ENCODE results near the gene PCNX1.
"Not testable (repeated sequence)": the region's sequence is repeated elsewhere in the genome, so short reads cannot be mapped to it uniquely, and the experiment has no call there.

Gene PCNX1

DNA sequence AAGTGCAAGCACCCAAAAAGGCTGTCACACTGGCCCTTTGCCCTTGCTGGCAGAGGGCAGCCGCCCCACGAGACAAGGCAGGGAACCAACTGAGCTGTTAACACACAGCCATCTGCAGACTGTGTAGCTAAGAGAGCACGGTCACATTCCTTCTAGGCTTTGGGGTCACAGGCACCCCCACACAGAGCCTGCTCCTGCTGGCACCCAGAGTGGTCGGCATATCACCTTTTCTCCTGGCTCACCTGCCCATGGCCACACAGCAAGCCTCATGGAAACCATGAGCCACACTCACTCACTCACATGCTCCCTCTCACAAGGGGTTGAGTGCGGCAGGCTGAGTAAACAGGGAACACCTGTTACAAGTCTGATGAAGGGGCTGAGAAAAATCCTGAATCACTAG lies 214.5 kb downstream of the PCNX1 start:
- FAIRE-seq (no peak), DNase-seq (ENCODE audit: insufficient read length, low spot score) (no peak)
- TF ChIP-seq CTCF (IDR thresholded peaks at IDR 0.05; ENCODE audit: insufficient read depth, missing control alignments), result no peak

- FAIRE-seq (no peak), DNase-seq (ENCODE audit: insufficient read length, low spot score) (no peak)
- no peak for TF ChIP-seq CTCF (IDR thresholded peaks at IDR 0.05; ENCODE audit: insufficient read depth, missing control alignments)
Measured at GRCh38 chr14:71122866-71123565, 215.8 kb downstream of the PCNX1 start.

DNA sequence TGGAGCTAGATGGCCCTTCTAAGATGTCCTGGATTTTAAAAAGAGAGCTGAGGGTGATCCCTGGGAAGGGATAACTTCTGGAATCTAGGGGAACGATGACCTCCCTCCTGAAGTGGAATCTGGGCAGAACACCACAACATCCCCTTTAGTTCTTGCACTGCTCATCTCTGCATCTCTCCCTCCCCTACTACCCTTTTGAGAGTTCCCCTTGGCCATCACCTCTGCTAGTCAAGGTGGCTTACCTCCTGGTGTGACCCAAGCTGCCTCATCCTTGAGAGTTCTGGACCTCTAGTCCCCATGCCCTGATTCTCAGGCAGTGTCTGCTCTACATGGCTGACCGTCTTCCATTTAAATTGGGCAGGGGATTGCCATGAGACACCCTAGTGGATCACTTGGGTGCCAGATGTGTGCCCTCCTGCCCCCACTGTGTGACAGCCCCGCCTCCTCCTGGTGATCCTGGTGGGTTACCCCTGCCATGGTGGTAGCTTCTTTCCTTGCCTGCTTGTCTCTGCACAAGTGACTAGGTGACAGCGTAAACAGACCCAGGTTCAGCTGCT lies 216.4 kb downstream of the PCNX1 start:
- no peak for DNase-seq (ENCODE audit: insufficient read length, low spot score)
- no peak for TF ChIP-seq CTCF (IDR thresholded peaks at IDR 0.05; ENCODE audit: insufficient read depth, missing control alignments)
- FAIRE-seq, result no peak

DNA sequence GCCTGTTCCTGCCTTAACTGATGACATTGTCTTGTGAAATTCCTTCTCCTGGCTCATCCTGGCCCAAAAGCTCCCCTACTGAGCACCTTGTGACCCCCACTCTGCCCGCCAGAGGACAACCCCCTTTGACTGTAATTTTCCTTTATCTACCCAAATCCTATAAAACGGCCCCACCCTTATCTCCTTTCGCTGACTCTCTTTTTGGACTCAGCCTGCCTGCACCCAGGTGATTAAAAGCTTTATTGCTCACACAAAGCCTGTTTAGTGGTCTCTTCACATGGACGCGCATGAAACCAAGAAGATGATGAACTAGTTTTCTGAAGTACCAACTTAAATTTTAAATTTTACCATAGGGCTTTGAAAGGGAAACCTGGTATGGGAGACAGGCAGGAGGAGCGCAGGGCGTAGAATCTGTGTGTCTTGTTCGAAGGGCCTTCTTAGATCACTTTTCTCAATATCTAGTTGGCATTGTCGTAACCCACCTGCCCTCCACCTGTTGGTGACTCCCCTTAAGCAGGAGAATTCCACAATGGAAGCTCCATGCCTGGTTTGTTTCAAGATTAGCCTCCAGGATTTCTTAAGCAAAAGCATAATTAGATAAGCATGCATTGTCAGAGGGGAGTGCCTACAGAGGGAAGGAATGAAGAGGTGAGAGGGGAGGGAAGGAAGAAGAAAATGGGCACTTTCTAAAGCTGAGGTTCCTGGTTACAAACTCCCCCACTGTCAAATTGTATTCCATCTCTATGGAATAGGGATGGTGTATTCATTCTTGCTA lies 222.6 kb downstream of the PCNX1 start:
- not testable (repeated sequence) for FAIRE-seq; DNase-seq (ENCODE audit: insufficient read length, low spot score)

DNA sequence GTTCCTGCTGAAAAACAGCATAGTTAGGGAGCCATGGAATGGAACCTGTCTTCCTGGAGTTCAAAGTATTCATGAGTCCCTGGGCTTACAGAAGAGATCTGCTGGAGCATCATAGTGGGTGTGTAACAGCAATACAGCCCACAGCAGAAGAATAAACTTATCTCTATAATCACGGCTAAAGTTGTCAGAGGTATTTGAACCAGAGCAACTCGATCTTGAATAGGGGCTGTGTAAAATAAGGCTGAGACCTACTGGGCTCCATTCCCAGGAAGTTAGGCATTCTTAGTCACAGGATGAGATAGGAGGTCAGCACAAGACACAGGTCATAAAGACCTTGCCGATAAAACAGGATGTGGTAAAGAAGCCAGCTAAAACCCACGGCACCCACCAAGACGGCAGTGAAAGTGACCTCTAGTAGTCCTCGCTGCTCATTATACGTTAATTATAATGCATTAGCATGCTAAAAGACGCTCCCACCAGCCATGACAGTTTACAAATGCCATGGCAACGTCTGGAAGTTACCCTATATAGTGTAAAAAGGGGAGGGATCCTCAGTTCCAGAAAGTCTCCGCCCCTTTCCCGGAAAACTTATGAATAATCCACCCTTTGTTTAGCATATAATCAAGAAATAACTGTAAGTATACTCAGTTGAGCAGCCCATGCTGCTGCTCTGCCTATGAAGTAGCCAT lies 223.4 kb downstream of the PCNX1 start:
- DNase-seq (ENCODE audit: insufficient read length, low spot score) (no peak), FAIRE-seq (no peak)
- no peak for TF ChIP-seq CTCF (IDR thresholded peaks at IDR 0.05; ENCODE audit: insufficient read depth, missing control alignments)

DNA sequence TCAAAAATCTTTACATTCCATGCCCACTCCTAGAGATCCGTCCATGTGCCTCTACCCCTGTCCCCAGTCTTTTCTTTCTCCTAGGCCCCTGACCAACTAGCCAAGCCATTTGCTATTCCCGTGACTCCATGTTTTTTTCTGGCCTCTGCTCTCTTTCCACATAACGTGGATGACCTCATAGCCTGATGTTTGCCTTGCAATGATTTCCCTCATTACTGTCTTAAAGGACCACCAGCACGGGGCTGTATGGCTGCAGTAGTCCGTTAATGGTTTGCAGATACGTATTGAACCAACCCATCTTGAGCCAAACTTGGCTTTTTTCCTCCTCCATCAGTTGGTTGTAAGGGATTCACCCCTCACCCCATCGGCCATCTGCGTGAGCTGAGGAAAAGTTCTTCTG lies 226.0 kb downstream of the PCNX1 start:
- no peak for TF ChIP-seq CTCF (IDR thresholded peaks at IDR 0.05; ENCODE audit: insufficient read depth, missing control alignments)
- no peak for DNase-seq (ENCODE audit: insufficient read length, low spot score)
- FAIRE-seq, result no peak

DNA sequence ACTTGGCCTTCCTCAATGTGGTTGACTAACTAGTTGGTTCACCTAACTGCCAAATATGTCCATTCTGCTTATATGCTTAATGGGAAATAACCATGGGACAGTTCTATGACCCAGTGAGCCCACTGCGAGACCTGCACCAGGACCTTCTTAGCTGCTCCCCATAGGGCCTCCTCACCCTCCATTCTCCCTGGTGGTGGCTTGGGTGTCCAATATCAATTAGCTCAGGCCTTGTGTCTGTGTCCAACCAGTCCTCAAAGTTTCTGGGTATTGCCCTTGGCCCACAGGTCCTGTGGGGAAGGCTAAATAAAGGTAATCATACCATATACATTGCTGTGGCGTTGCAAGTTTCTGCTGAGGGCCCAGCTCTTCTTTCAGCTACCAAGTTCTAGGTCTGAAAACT lies 228.2 kb downstream of the PCNX1 start:
- DNase-seq (ENCODE audit: insufficient read length, low spot score) (no peak), FAIRE-seq (no peak)
- TF ChIP-seq CTCF (IDR thresholded peaks at IDR 0.05; ENCODE audit: insufficient read depth, missing control alignments), result no peak
